Measurements from ENCODE around the gene SERGEF. TPM values are rescaled to one million over a fixed set of nuclear protein-coding genes. Genes with fewer than 3 reads are reported as not detected.
A peak's percentile ranks its signal among the peaks of the same experiment; 100 is the strongest.

Gene SERGEF
- polyA plus RNA-seq, 3 donors, result 14.3 to 33.7 (median 33.3) TPM

DNA sequence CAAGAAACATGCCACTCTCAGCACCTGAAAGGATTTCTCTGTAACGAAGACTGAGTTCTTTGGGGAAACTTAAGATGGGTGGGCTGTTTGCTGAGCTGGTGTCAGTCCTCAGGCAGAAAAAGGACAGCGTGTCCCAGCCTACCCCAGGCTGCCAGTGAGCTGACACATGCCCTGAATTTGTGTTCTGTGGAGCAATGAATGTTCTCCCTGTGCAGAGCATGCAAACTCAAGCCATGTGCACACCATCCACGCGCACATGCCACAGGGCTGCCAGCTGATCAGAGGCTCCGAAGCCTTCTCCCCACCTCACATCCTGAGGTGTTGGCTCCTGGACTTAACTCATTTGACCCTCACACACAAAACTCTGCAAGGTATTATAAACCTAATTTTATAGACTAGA, 173.4 kb downstream of the SERGEF start:
- WGBS (ENCODE audit: insufficient coverage), result 92% methylated on average over 2 of the region's 5 CpGs

DNA sequence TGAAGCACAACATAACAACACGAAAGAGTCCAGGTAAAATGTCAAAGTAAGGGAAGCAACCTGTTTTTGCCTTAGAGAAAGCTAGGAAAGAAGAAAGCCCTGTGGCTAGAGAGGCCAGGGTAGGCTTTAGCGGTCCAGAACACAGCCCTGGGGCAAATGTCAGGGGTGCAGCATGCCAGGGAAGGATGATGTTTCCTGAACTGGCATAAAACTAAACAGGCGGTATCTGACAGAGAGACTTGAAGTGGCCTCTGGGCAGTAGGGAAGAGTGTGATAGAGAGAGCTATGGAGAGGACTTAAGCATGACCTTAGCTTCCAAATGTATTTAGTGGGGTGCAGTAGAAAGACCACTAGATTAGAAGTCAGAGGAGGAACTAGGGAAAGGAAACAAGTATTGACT, 174.7 kb downstream of the SERGEF start:
- no peaks in the 10 kb centered on the region for H3K27me3 ChIP-seq (ENCODE audit: control insufficient read depth in 2 of 2, insufficient read depth in 2 of 2, low read length in 2 of 2)
- no peaks in the 10 kb centered on the region for H3K79me2 ChIP-seq (ENCODE audit: insufficient read depth, low read length)
- intact Hi-C loops (cut with micrococcal nuclease), result no loop called here
- no peaks in the 10 kb centered on the region for H3K9me3 ChIP-seq (replicated peaks in 1 of 2; ENCODE audit: control insufficient read depth in 1 of 2, insufficient read depth in 1 of 2, low read length in 2 of 2)
- no peaks in the 10 kb centered on the region for H3K4me1 ChIP-seq (ENCODE audit: control insufficient read depth in 1 of 2, insufficient read depth in 2 of 2, low read length in 2 of 2)
- Mint-ChIP-seq H3K27me3 (ENCODE audit: low read depth in 3 of 3) (no peaks in the 10 kb centered on the region), H3K9me3 (no peaks in the 10 kb centered on the region), H3K4me3 (no peak overlapping the region), H3K4me1 (no peaks in the 10 kb centered on the region), H3K27ac (peak overlapping the region in 1 of 7 donors; percentile 27), H3K36me3 (peaks cover 0 to 3% of the 10 kb centered on the region in 2 donors)
- H3K36me3 ChIP-seq (replicated peaks in 1 of 2; ENCODE audit: control insufficient read depth in 1 of 2, insufficient read depth in 2 of 2, low read length in 2 of 2), result no peaks in the 10 kb centered on the region
- WGBS (ENCODE audit: insufficient coverage), result 100% methylated on average over 3 of the region's 3 CpGs
- H3K4me3 ChIP-seq (replicated peaks in 1 of 3; ENCODE audit: low read depth in 2 of 3, low read length in 3 of 3), result no peak overlapping the region
- no peak overlapping the region for H3K4me2 ChIP-seq (replicated peaks; ENCODE audit: extremely low read depth, low read length, poor library complexity, severe bottlenecking)
- TF ChIP-seq, protein P1, sequence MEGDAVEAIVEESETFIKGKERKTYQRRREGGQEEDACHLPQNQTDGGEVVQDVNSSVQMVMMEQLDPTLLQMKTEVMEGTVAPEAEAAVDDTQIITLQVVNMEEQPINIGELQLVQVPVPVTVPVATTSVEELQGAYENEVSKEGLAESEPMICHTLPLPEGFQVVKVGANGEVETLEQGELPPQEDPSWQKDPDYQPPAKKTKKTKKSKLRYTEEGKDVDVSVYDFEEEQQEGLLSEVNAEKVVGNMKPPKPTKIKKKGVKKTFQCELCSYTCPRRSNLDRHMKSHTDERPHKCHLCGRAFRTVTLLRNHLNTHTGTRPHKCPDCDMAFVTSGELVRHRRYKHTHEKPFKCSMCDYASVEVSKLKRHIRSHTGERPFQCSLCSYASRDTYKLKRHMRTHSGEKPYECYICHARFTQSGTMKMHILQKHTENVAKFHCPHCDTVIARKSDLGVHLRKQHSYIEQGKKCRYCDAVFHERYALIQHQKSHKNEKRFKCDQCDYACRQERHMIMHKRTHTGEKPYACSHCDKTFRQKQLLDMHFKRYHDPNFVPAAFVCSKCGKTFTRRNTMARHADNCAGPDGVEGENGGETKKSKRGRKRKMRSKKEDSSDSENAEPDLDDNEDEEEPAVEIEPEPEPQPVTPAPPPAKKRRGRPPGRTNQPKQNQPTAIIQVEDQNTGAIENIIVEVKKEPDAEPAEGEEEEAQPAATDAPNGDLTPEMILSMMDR (IDR thresholded peaks at IDR 0.05), result no peak
- no peak overlapping the region for H3K9ac ChIP-seq (ENCODE audit: insufficient read depth, low read length, poor library complexity, severe bottlenecking)
- DNase-seq, result no peak
- H2AFZ ChIP-seq (ENCODE audit: insufficient read depth, low read depth, low read length, poor library complexity, severe bottlenecking), result no peak overlapping the region
- H3K27ac ChIP-seq (ENCODE audit: low read depth in 1 of 2, low read length in 2 of 2), result no peak overlapping the region
- H4K20me1 ChIP-seq (ENCODE audit: insufficient read depth, low read length), result no peaks in the 10 kb centered on the region

More for the DNA sequence above, 173.4 kb downstream of the SERGEF start:
- Histone ChIP-seq H3K9me3 (replicated peaks in 1 of 2; ENCODE audit: control insufficient read depth in 1 of 2, insufficient read depth in 1 of 2, low read length in 2 of 2) (no peaks in the 10 kb centered on the region), H3K27ac (ENCODE audit: low read depth in 1 of 2, low read length in 2 of 2) (no peak overlapping the region), H2AFZ (ENCODE audit: insufficient read depth, low read depth, low read length, poor library complexity, severe bottlenecking) (no peak overlapping the region), H3K27me3 (ENCODE audit: control insufficient read depth in 2 of 2, insufficient read depth in 2 of 2, low read length in 2 of 2) (no peaks in the 10 kb centered on the region), H3K36me3 (replicated peaks in 1 of 2; ENCODE audit: control insufficient read depth in 1 of 2, insufficient read depth in 2 of 2, low read length in 2 of 2) (no peaks in the 10 kb centered on the region), H4K20me1 (ENCODE audit: insufficient read depth, low read length) (no peaks in the 10 kb centered on the region), H3K4me1 (ENCODE audit: control insufficient read depth in 1 of 2, insufficient read depth in 2 of 2, low read length in 2 of 2) (no peaks in the 10 kb centered on the region), H3K79me2 (ENCODE audit: insufficient read depth, low read length) (no peaks in the 10 kb centered on the region), H3K4me2 (replicated peaks; ENCODE audit: extremely low read depth, low read length, poor library complexity, severe bottlenecking) (no peak overlapping the region), H3K9ac (ENCODE audit: insufficient read depth, low read length, poor library complexity, severe bottlenecking) (no peak overlapping the region), H3K4me3 (replicated peaks in 1 of 3; ENCODE audit: low read depth in 2 of 3, low read length in 3 of 3) (no peak overlapping the region)
- intact Hi-C loops (cut with micrococcal nuclease), result no loop called here
- no peaks in the 10 kb centered on the region for H3K4me1 Mint-ChIP-seq
- no peak overlapping the region for H3K4me3 Mint-ChIP-seq
- peaks cover 0 to 3% of the 10 kb centered on the region in 2 donors for H3K36me3 Mint-ChIP-seq
- H3K27ac Mint-ChIP-seq, result no peak overlapping the region
- TF ChIP-seq, protein P1 (IDR thresholded peaks at IDR 0.05), result no peak
- no peak for DNase-seq
- H3K27me3 Mint-ChIP-seq (ENCODE audit: low read depth in 3 of 3), result no peaks in the 10 kb centered on the region
- H3K9me3 Mint-ChIP-seq, result no peaks in the 10 kb centered on the region

Data from CD14-positive monocyte (primary cell).